T-helper 1 cell treated with Interleukin-12 subunit alpha and Interleukin-12 subunit beta and Interleukin-4 antibody, amounts not matched to agents 30 μg/mL and 1 μg/mL, for 36 hours (primary cell): ENCODE measurements around the gene RXRA.

Experiments used
- H3K27ac Mint-ChIP-seq: one replicate; pipeline ENCODE4 v1.8.0; 2021; ENCODE audit warnings: mild to moderate bottlenecking, mixed read lengths
- H3K27me3 Mint-ChIP-seq: one replicate; pipeline ENCODE4 v1.8.0; 2021; ENCODE audit warnings: low read depth, mixed read lengths
- H3K36me3 Mint-ChIP-seq: one replicate; pipeline ENCODE4 v1.8.0; 2021; ENCODE audit warnings: low read depth, mixed read lengths
- H3K4me1 Mint-ChIP-seq: one replicate; pipeline ENCODE4 v1.8.0; 2021; ENCODE audit warnings: low read depth, mixed read lengths
- H3K4me3 Mint-ChIP-seq: one replicate; pipeline ENCODE4 v1.8.0; 2021; ENCODE audit warnings: mild to moderate bottlenecking, moderate library complexity, mixed read lengths
- H3K9me3 Mint-ChIP-seq: one replicate; pipeline ENCODE4 v1.8.0; 2021; ENCODE audit warnings: mixed read lengths

The RXRA gene

DNA sequence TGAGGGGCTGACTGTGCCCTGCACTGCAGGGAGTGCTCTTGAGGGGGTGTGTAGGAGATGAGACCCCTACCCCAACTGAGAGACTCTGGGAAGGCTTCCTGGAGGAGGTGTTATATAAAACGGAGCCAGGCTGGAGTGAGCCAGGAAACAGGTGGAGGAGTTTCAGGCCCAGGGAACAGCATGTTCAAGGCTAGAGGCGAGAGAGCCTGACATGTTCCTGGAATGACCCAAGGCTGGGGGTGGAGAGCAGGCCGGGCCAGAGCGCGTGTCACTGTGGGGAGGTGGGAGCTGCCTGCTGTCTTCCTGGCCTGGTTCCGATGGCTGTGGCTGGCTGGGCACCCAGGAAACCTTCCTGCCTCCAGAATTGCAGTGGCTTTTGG lies 48.7 kb downstream of the RXRA start:
- Mint-ChIP-seq H3K27me3 (no peaks in the 10 kb centered on the region), H3K4me1 (no peaks in the 10 kb centered on the region), H3K36me3 (no peaks in the 10 kb centered on the region), H3K27ac (no peak overlapping the region), H3K4me3 (no peak overlapping the region), H3K9me3 (no peaks in the 10 kb centered on the region)

DNA sequence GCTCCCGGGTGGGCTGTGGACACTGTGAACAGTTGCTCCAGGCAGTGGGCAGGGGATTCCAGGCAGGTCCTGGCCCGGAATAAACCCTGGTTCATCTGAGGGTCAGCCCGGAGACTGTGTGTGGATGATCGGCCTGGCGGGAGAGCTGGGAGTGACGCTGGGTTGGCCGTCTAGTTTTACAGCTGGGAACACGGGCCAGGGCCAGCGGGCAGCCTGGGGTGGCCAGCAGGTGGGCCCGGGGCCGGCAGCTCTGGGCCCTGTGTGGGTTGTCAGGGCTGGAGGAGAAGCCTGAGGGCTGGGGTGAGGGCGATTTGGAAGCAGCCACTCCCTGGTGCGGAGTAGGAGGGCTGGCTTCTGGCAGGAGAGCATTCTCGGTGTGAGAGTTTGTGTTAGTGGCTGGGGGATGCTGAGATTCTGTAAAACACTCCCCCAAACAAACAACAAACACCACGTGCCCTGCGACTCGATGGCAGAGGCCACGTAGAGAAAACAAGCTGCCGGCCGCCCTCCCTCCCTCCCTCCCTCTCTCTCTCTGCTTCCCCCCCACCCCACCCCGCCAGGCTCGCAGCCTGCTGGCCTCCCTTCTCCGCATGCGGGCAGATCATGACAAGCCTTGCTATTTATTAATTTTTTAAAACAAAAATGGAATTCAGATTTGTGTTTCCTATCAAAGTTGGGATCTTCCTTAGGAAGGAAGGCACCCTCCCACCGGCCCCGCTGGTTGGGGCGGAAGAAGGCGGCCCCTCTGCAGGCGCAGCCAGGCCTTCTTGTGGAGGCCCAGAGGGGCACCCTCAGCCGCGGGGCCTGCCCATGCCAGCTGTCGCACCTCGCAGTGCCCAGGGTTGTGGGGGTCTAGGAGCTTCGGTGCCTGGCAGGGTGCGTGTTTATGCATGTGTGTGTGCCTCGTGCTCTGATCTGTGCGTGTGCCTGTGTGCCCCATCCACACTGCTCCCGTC lies 49.5 kb downstream of the RXRA start:
- Mint-ChIP-seq H3K9me3 (no peaks in the 10 kb centered on the region), H3K4me3 (no peak overlapping the region), H3K27me3 (no peaks in the 10 kb centered on the region), H3K36me3 (no peaks in the 10 kb centered on the region), H3K4me1 (no peaks in the 10 kb centered on the region), H3K27ac (no peak overlapping the region)

DNA sequence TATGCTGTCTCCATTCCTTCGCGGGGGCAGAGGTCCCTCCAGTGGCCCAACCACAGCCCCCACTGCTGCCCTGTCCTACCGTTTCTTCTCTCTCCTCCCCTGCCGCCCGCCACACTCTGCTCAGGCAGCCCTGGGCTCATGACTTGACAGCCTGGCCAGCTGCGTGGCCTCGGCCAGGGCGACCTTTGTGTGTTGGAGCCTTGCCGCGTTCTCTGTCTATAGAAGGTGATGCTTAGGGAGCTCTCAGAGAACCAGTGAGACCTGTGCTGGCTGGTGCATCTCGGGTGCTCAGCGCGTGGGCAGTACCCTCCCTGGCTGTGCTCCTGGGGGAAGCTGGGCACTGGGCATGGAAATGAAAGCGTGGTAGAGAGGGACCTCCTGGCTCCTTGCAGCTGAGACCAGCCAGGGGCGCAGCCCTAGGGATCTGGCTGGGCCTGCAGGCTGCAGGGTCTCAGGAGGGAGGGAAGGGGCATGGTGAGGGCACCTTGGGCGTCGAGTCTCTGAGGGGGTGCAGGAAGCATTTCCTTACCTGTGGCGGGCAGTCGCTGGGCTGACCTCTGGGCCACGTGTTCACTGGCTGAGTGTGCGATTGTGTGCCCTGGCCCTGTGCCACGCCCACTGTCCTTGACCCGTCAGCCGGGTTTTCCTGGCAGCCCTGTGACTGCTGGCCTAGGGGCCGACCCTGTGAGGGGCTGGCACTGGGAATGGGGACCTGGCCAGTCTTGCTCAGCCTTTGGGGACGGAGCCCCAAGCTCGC lies 50.3 kb downstream of the RXRA start:
- Mint-ChIP-seq H3K4me1 (no peaks in the 10 kb centered on the region), H3K27ac (peak overlapping the region; percentile 43), H3K4me3 (no peak overlapping the region), H3K36me3 (no peaks in the 10 kb centered on the region), H3K27me3 (no peaks in the 10 kb centered on the region), H3K9me3 (no peaks in the 10 kb centered on the region)

DNA sequence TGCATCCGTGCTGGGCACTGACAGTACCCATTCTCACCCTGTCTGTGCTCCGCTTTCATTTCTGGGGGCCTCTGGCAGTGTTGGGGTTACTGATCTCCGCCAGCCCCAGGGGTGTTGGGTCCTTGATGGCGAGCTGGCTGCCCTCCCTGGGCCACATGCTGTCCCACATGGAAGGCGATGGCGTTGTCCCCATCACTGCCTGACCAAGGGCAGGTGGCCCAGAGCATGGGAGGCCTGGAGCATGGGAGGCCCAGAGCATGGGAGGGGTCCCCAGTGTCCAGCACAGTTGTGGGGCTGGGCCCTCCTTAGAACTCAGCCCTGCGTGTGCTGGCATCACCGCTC lies 50.9 kb downstream of the RXRA start:
- Mint-ChIP-seq H3K36me3 (no peaks in the 10 kb centered on the region), H3K4me1 (no peaks in the 10 kb centered on the region), H3K9me3 (no peaks in the 10 kb centered on the region), H3K4me3 (no peak overlapping the region), H3K27me3 (no peaks in the 10 kb centered on the region), H3K27ac (no peak overlapping the region)

DNA sequence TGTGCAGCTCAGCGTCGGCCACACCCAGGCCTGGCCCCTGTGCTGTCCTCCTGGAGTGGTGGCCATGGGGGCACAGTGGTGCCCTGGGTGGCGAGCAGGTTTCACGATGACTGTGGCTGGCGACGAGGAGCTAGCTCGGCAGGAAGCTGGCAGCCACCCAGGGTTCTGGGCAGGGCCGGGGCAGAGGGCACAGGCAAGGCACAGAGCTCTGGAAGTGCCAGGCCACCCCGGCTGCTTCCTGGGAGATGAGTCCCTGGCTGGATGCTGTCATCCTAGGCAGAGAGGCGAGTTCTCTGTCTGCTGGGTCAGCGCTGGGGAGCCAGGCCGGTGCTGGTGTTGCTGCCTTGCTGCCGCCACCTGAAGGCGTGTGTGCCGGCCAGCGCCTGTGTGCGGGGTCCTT lies 51.7 kb downstream of the RXRA start:
- H3K9me3 Mint-ChIP-seq, result no peaks in the 10 kb centered on the region
- H3K4me1 Mint-ChIP-seq, result peaks cover 2% of the 10 kb centered on the region
- H3K36me3 Mint-ChIP-seq, result no peaks in the 10 kb centered on the region
- no peak overlapping the region for H3K4me3 Mint-ChIP-seq
- no peak overlapping the region for H3K27ac Mint-ChIP-seq
- H3K27me3 Mint-ChIP-seq, result no peaks in the 10 kb centered on the region

DNA sequence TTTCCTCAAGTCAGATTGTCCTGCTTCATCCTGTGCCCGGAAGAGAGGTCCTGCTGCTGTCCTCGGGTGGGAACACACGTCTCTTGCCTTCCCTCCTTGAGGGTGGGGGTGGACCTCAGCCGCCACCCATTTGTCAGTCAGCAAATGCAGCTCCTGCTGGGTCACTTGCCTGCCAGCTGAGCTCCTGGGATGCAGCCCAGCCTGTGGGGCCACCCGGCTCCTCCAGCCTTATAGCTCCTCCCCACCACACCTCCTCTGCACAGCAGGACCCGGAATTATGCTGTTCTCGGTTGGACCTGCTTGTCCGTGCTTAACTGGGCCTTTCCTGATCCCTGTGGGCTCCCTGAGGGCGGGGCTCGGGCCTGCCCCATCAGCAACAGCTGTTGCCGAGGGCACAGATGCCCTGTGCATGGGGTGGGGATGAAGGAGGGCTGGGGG lies 52.7 kb downstream of the RXRA start:
- no peaks in the 10 kb centered on the region for H3K36me3 Mint-ChIP-seq
- peaks cover 2% of the 10 kb centered on the region for H3K4me1 Mint-ChIP-seq
- H3K9me3 Mint-ChIP-seq, result no peaks in the 10 kb centered on the region
- no peaks in the 10 kb centered on the region for H3K27me3 Mint-ChIP-seq
- H3K4me3 Mint-ChIP-seq, result no peak overlapping the region
- H3K27ac Mint-ChIP-seq, result no peak overlapping the region

DNA sequence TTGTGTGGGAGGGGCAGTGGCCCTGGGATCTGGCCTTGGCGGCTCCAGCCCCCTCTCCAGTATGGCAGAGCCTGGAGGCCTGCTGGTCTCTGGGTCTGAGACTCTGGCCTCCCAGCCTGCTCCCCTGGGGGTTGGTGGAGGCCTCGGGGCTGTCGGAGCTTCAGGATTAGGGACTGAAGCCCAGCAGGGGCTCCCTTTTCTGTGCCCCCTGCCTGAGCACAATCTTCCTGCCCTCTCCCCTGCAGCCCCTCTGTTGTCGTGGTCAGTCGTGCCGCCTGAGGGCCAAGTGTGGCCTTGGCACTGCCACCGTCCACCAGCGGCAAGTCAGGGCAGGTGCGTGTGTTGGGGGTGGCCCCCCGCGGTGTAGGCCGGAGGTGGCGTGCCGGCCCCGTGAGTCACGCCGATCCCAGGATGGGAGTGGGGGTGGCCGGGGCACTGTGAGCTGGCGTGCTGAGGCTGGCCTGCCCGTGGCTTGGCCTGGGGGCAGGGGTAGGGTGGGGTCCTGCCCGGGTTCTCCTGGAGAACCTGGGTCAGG lies 53.6 kb downstream of the RXRA start:
- Mint-ChIP-seq H3K27me3 (no peaks in the 10 kb centered on the region), H3K36me3 (no peaks in the 10 kb centered on the region), H3K9me3 (no peaks in the 10 kb centered on the region), H3K4me3 (no peak overlapping the region), H3K4me1 (peaks cover 2% of the 10 kb centered on the region), H3K27ac (no peak overlapping the region)

DNA sequence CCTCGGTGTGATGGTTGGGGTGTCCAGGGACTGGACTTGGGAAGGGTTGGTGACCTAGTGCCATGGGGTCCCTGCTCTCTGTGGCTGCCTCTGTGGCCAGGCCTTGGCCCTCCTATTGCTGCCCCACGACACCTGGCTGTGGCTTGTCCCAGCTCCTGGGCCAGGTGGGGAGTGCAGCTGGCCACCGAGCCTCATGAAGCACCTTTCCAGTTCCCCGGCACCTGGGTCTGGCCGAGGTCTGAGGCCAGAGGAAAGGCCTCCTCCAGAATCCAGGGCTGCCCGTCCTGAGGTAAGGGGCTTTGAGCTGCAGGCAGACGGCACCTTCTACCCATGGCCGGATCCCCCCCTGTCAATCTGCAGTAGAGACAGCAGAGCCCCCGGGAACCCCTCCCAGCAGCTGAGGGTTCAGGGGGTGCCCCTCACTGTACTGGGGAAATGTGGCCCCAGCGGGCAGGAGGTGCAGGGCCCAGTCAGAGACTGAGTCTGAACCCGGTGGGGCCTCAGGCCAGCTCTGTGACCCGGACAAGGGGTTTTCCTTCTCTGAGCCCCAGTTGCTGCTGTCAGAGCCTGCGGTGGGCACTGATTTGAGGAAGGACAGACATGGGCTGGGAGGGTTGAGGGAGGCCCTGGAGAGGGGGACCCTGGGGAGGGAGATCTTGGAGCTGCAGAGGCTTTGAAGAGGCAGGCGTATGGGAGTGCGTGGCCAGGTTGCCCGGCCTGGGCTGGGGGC lies 54.5 kb downstream of the RXRA start:
- no peaks in the 10 kb centered on the region for H3K27me3 Mint-ChIP-seq
- H3K4me1 Mint-ChIP-seq, result peaks cover 2% of the 10 kb centered on the region
- H3K4me3 Mint-ChIP-seq, result no peak overlapping the region
- no peaks in the 10 kb centered on the region for H3K36me3 Mint-ChIP-seq
- no peaks in the 10 kb centered on the region for H3K9me3 Mint-ChIP-seq
- no peak overlapping the region for H3K27ac Mint-ChIP-seq

DNA sequence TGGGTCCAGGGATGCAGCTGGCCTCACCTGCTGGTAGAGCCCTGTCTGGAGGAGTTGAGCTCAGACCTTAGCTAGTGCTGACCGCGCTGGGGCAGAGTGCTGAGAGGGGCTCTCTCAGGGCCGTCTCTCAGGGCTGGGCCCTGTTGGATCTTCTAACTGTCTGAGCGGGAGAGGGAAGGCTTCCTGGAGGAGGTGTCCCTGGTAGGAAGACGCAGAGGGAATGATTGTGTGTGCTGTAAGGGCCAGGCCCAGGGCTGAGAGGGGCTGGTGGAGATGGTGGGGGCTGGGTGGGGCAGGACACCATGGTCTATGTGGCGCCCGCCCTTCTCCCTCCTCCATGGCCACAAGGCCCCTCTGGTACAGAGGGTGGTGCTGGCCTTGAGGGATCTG lies 55.0 kb downstream of the RXRA start:
- H3K9me3 Mint-ChIP-seq, result no peaks in the 10 kb centered on the region
- no peaks in the 10 kb centered on the region for H3K36me3 Mint-ChIP-seq
- peaks cover 2% of the 10 kb centered on the region for H3K4me1 Mint-ChIP-seq
- H3K27ac Mint-ChIP-seq, result peak overlapping the region; percentile 49
- H3K4me3 Mint-ChIP-seq, result no peak overlapping the region
- no peaks in the 10 kb centered on the region for H3K27me3 Mint-ChIP-seq

DNA sequence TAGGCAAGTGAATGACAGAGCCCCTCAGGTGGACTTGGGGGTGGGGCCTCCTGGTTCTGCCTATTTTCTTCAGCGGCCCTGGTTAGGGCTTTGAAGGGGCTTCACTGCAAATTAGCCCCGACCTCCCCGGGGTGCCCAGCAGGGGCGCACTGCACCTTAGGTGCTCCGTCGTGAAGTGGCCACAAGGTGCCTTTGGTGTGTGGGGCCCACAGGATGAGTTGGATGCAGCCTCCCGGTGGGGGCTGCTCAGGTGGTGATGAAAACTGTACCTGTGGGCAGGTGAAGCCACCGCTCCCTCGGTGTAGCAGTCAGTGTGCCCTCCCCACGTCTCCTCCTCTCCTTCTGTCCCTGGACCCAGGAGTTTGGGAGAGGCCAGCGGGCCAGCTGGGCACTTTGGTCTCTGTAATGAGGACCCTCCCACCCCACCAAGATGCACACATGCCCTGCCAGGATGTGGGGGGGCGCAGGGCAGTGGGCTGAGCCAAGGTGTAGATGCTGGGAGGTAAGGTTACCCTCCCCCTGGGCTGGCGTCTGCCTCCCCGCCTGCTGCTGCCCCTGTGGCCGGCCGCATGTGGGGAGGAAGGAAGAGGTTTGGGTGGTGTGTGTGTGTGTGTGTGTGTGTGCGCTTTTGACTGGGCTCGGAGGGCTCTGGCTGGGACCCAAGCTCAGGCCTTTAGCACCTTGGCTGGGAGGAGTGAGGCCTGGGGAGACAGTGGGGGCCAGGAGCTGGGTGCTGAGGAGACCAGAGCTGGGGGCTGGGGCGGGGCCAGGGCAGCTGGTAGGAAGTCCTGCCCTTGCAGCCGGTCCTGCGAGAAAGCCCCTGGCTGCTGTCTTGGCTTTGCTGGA lies 55.6 kb downstream of the RXRA start:
- no peaks in the 10 kb centered on the region for H3K27me3 Mint-ChIP-seq
- no peaks in the 10 kb centered on the region for H3K9me3 Mint-ChIP-seq
- peak overlapping the region; percentile 20 for H3K27ac Mint-ChIP-seq
- no peak overlapping the region for H3K4me3 Mint-ChIP-seq
- peaks cover 2% of the 10 kb centered on the region for H3K4me1 Mint-ChIP-seq
- no peaks in the 10 kb centered on the region for H3K36me3 Mint-ChIP-seq

DNA sequence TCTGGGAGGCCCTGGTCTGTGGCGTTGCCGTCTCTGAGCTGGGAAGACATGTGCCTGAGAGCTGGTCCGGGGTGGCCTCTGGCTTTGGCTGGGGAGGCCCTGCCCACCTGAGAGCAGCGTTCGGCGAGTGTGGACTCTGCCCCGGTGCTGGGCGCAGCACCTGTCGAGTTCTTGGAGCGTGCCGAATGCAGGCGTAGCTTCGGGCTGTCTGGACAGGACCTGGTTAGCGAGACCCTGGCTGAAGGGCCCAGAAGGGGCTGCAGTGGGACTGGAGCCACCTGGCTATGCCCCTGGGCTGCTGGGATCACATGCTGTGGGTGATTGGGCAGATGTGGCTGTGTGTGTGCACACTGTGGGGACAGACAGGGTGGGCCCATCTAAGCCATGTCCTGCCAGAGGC lies 56.5 kb downstream of the RXRA start:
- H3K4me3 Mint-ChIP-seq, result no peak overlapping the region
- no peaks in the 10 kb centered on the region for H3K27me3 Mint-ChIP-seq
- no peak overlapping the region for H3K27ac Mint-ChIP-seq

DNA sequence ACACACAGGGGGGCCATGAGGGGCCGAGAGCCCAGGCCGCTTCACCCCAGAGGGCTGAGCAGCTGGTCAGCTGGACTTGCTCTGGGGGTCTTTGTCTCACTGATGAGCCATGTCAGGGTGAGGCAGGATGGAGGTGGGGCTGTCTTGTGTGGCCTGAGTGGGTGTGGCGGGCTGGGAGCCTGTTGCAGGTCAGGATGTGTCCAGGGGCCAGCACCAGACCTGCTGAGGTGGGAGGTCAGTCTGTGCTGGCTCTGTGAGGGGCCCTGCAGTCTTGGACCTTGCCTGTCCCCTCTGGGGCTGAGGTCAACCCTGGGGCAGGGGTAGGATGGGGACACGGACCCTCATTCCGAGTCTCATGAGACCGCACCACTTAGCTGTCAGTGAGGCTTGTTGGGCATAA lies 56.9 kb downstream of the RXRA start:
- no peak overlapping the region for H3K4me3 Mint-ChIP-seq
- no peak overlapping the region for H3K27ac Mint-ChIP-seq
- no peaks in the 10 kb centered on the region for H3K36me3 Mint-ChIP-seq
- peaks cover 3% of the 10 kb centered on the region for H3K27me3 Mint-ChIP-seq
- peaks cover 2% of the 10 kb centered on the region for H3K4me1 Mint-ChIP-seq
- no peaks in the 10 kb centered on the region for H3K9me3 Mint-ChIP-seq

More for the DNA sequence above, 56.5 kb downstream of the RXRA start:
- H3K9me3 Mint-ChIP-seq, result no peaks in the 10 kb centered on the region
- no peaks in the 10 kb centered on the region for H3K36me3 Mint-ChIP-seq
- H3K4me1 Mint-ChIP-seq, result peaks cover 2% of the 10 kb centered on the region

DNA sequence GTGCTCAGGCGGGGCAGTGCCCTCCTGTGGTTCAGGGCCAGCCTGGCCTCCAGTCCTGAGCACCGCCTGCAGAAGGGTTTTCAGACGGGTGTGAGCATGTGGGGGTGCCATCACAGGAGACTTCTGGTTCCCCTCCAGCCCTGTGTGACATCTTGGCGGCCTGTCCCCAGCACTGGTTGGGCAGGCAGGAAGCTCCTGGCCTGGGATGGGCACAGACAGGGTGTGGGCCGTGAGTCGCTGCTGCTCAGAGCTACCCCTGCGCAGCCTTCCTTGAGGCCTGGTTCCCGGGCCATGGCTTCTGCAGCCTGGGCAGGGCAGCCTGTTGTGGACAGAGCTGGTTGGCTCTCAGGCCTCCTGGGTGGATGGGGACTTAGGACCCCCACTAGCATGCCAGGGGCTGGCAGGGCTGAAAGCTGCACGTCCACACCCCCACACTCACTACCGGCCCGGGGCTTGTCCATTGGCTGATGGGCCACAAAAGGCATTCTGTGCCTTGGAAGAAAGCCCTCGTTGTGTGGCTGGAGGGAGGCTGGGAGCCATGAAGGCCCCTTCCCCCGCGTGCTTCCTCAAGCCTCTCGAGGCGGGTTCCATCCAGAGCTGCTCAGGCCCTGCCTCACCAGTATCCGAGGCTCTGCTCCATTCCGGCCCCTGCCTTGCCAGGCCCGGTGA lies 58.7 kb downstream of the RXRA start:
- Mint-ChIP-seq H3K36me3 (no peaks in the 10 kb centered on the region), H3K27me3 (peaks cover 7% of the 10 kb centered on the region), H3K9me3 (no peaks in the 10 kb centered on the region), H3K27ac (no peak overlapping the region), H3K4me3 (no peak overlapping the region), H3K4me1 (peaks cover 2% of the 10 kb centered on the region)
